Measurements from ENCODE around the gene SYS1. TPM values are rescaled to one million over a fixed set of nuclear protein-coding genes. Genes with fewer than 3 reads are reported as not detected.

SYS1 gene
- total and polyA plus RNA-seq, 2 donors (not counting 1 experiment from before 2014, with no cell fraction given) = 25.3 to 57.7 TPM

DNA sequence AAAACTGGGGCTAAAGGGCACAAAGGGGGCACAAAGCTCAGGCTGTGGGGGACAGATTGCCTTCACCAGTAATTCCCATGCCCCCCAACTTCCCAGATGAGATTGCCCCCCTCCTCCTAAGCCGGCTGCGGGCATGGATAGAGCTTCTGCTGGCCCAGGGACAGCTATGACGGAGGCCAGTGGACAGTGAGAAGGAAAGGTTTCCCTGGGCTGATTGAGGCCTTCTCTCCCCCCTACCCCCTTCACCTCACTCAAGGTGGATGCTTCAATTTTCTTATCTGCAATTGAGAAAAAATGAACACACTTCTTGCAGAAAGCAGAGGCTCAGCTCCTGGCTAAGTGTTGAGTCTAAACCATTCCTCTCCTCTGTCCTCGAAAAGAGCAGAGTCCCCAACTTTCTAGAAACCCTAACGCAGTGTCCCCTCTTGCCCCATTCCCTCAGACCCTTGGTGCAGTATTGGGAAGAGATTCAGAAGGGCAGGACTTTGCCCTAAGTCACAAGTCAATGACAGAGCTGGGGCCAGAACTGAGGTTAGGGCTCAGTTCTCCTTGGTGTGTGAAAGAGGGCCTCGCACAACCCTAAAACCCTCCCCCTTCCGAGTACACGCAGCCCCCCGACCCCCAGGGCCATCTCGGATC lies 15.5 kb upstream of the SYS1 start:
- no peaks in the 10 kb centered on the region for H3K79me2 ChIP-seq (ENCODE audit: control insufficient read depth, insufficient read depth, low read length)
- H3K9me3 Mint-ChIP-seq (ENCODE audit: insufficient read depth) = no peaks in the 10 kb centered on the region
- peaks cover 0 to 3% (median 0%) of the 10 kb centered on the region in 3 donors for H3K9me3 ChIP-seq (ENCODE audit: control extremely low read depth in 1 of 3, control insufficient read depth in 2 of 3, insufficient read depth in 1 of 3, low read length in 2 of 3)
- no peaks in the 10 kb centered on the region for H4K20me1 ChIP-seq (ENCODE audit: control insufficient read depth, insufficient read depth, low read length, poor library complexity, severe bottlenecking)
- no peak overlapping the region for H3K27ac ChIP-seq (ENCODE audit: low read length in 2 of 2)
- TF ChIP-seq EZH2 (IDR thresholded peaks at IDR 0.05; ENCODE audit: borderline replicate concordance, insufficient read depth, low read depth, low read length, poor library complexity, severe bottlenecking) = no peak
- TF ChIP-seq, protein P1, sequence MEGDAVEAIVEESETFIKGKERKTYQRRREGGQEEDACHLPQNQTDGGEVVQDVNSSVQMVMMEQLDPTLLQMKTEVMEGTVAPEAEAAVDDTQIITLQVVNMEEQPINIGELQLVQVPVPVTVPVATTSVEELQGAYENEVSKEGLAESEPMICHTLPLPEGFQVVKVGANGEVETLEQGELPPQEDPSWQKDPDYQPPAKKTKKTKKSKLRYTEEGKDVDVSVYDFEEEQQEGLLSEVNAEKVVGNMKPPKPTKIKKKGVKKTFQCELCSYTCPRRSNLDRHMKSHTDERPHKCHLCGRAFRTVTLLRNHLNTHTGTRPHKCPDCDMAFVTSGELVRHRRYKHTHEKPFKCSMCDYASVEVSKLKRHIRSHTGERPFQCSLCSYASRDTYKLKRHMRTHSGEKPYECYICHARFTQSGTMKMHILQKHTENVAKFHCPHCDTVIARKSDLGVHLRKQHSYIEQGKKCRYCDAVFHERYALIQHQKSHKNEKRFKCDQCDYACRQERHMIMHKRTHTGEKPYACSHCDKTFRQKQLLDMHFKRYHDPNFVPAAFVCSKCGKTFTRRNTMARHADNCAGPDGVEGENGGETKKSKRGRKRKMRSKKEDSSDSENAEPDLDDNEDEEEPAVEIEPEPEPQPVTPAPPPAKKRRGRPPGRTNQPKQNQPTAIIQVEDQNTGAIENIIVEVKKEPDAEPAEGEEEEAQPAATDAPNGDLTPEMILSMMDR (IDR thresholded peaks at IDR 0.05) = no peak
- H3K27ac Mint-ChIP-seq = no peak overlapping the region
- H3K9ac ChIP-seq (ENCODE audit: low read length) = peak overlapping the region; percentile 60
- H3K27me3 Mint-ChIP-seq = peaks cover 20% of the 10 kb centered on the region
- no peaks in the 10 kb centered on the region for H3K36me3 ChIP-seq (replicated peaks in 1 of 2; ENCODE audit: control extremely low read depth in 1 of 2, control insufficient read depth in 1 of 2, extremely low read depth in 1 of 2, insufficient read depth in 2 of 2, low read length in 1 of 2)
- CTCF ChIA-PET = interaction anchor here (0.5 to 1.6 kb wide), 3 partner anchors 55 to 737 kb away, joined by 3 to 6 read pairs (median 3); no protein-coding TSS in a partner anchor
- H3K4me1 Mint-ChIP-seq = peaks cover 10% of the 10 kb centered on the region
- peak overlapping the region; percentile 66 for H2AFZ ChIP-seq (ENCODE audit: insufficient read depth, low read depth, low read length, poor library complexity, severe bottlenecking)
- intact Hi-C loops (cut with micrococcal nuclease) = no loop called here
- WGBS (ENCODE audit: insufficient coverage) = no CpG with 5 or more reads among the region's 10 CpGs
- peaks cover 0 to 39% (median 6%) of the 10 kb centered on the region in 4 experiments for H3K27me3 ChIP-seq (replicated peaks in 1 of 4; ENCODE audit: control extremely low read depth in 1 of 4, control insufficient read depth in 3 of 4, insufficient read depth in 4 of 4, low read length in 3 of 4)
- ATAC-seq (ENCODE audit: low read depth) (no peak), DNase-seq (no peak)
- H3K4me2 ChIP-seq (replicated peaks; ENCODE audit: low read depth, low read length, poor library complexity, severe bottlenecking) = peak overlapping the region; percentile 92
- H3K4me3 Mint-ChIP-seq = peak overlapping the region; percentile 69
- peak overlapping the region in 4 of 5 experiments; percentile 36 to 60 (median 46) for H3K4me3 ChIP-seq (ENCODE audit: control extremely low read depth in 1 of 5, extremely low read depth in 1 of 5, insufficient read depth in 1 of 5, low read depth in 2 of 5, low read length in 4 of 5)
- POLR2A ChIA-PET = no interaction called here
- peaks cover 21 to 23% of the 10 kb centered on the region in 2 donors for H3K4me1 ChIP-seq (ENCODE audit: control insufficient read depth in 2 of 2, insufficient read depth in 2 of 2, low read length in 2 of 2)

All from B cell (primary cell).